Measurements from ENCODE around the gene C4BPB.
A peak's percentile ranks its signal among the peaks of the same experiment; 100 is the strongest.

C4BPB gene

DNA sequence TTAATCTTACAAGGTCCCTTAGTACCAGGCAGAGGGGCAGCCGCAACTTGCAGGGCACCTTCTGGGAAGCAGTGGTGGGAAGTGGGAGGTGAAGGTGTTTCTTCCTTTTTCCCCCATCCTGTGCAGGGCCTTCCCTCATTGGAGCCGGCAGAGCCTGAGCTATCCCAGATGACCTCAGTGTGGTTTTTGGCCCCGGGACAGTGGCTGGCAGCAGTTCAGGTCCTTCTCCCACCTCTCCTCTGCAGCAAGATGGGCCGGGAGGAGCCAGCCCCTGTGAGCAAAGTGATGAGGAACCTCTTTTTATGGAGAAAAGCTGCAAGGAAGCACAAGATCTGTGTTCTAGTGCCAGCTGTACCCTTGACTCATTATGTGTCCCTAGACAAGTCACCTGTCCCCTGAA lies 28.8 kb upstream of the C4BPB start:
- DNase-seq (ENCODE audit: low read depth in 2 of 2): no peak

DNA sequence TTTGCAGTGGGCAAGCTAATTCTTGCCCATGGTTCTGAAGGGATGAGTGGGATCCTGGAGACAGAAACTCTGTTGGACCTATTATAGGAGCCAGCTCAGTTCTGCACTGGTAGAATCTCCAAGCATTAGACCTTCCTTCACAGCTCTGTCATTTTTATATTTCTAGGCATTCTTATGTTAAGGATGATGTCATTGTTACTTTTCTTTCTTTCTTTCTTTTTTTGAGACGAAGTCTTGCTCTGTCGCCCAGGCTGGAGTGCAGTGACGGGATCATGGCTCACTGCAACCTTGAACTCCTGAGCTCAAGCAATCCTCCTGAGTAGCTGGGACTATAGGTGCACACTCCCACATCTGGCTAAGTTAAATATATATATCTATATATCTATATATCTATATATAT lies 28.1 kb upstream of the C4BPB start:
- DNase-seq (ENCODE audit: low read depth in 2 of 2): no peak

DNA sequence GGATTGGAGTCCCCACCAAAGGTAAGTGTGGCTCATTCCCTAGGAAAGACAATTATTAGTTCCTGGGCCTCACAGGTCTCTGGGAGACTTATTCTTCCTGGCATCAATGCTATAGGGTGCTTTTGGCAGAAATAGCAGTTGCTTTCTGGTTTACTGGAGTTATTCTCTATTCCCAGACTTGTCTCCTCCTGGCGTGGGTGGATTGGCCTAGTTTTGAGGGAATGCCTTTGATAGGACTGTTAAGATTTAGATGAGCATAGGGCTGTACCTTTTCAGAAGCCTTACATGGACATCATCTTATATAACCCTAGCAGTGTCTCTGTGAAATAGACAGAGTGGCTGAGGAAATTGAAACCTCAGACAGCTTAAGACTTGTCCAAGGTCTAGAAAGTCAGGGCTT lies 26.6 kb upstream of the C4BPB start:
- DNase-seq (ENCODE audit: low read depth in 2 of 2): no peak

DNA sequence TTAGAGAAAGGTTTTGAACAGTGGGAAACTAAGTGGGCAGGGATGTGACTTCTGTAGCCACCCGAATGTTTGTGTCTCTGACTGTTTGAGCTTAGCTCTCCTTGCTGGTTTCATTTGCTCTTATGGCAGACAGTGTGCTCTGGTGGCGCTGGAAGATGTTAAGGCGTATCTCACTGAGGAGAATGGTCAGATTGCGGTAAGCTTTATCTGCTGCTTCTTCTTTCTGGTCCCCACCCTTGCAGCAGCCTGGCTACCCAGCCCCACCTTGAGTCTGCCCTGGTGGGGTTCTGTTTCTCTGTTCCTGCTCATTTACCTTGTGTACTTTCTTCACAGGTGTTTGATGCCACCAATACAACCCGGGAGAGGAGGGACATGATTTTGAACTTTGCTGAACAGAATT lies 25.6 kb upstream of the C4BPB start:
- no peak for DNase-seq (ENCODE audit: low read depth in 2 of 2)

DNA sequence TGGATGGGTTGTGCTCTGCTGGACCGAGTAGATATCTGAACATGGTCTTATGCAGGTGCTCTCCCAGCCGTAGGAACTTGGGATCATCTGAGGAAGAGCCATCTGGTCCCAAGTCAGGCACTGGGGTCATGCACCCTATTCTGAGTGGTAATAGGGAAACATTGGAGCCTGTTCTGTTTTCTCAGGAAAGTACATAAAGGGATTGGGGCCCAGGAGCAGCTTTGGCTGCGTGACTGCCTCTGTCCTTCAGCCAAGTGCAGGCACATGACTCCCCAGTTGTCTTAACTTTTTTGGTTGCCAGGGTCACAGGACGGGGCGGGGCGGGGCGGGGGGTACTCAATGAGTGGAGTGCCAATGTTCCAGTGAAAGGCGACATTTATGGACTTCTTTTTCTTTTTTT lies 24.1 kb upstream of the C4BPB start:
- DNase-seq (ENCODE audit: low read depth in 2 of 2): no peak

DNA sequence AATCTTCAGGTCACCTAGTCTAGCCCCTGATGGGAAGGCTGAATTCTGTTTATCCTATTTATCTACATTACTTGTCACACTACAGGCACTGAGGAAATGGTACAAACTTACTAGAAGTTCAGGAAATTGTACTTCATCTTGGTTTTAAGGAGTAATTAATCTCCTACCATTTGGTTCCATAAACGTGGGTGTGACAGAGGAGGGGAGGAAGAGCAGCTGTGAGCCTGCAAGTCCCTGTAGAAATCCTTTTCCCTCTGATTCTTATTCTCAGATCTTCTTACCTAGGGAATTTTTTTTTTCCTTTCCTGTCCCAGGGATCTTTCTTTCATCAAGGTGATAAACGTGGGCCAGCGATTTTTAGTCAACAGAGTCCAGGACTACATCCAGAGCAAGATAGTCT lies 21.5 kb upstream of the C4BPB start:
- DNase-seq (ENCODE audit: low read depth in 2 of 2): no peak

DNA sequence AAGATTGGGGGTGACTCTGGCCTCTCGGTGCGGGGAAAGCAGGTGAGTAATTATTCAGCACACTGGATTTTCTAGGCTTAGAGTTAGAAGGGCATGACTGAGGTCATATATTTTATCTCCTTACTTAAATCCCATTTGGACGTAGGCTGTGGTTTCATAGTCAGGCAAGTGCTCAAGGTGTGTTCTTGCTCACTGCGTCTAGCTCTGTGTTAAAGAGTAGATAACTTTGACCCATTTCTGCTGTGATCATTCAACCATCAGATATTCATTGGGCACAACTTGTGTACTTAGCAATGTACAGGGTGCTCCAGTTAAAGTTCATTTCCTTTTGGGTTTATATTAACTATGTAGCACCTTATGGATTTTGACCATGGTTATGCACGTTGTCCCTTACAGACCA lies 21.0 kb upstream of the C4BPB start:
- DNase-seq (ENCODE audit: low read depth in 2 of 2): no peak

DNA sequence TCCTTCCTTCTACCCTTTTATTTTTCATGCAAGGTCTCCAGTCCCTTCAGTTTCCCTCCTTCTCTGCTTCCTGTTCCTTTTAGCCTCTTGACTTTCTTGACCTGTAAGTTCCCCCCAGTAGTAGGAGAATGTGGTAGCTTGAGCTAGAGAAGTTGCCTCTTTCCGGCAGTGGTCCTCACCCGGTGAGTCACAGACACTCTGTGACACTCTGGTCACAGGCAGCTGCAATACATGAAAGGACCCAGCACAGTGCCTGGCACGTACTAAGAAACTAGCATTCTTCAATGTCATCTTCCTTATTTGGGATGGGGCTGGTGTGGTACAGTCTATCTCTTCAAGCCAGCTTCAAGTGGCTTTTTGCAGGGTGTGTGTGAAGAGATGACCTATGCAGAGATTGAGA lies 19.6 kb upstream of the C4BPB start:
- no peak for DNase-seq (ENCODE audit: low read depth in 2 of 2)

DNA sequence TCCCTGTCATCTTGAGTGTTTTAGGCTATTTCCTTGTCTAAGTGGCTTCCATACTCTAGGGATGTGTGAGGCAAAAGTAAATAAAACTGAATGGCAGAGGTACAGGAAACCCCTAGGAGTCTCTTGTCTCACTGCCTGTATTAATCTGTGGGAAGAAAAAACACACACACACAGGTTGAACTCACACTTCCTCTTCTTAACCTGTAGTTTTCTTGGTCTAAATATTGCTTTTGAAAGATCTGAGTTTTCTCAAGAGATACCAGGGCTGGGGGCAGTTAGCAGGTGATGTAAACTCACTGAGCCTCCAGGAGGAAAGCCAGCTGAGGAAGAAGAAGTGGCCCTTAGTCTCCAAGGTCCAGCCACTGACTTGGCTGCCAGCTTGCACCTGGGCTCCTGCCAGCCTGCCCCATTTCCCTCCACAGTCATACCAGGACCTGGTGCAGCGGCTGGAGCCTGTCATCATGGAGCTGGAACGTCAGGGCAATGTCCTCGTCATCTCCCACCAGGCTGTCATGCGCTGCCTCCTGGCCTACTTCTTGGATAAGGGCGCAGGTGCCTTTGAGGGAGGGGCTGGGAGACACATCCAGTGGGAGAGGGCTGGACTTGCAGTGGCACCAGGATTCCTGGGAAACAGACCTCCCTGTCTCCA lies 18.7 kb upstream of the C4BPB start:
- no peak for DNase-seq (ENCODE audit: low read depth in 2 of 2)

DNA sequence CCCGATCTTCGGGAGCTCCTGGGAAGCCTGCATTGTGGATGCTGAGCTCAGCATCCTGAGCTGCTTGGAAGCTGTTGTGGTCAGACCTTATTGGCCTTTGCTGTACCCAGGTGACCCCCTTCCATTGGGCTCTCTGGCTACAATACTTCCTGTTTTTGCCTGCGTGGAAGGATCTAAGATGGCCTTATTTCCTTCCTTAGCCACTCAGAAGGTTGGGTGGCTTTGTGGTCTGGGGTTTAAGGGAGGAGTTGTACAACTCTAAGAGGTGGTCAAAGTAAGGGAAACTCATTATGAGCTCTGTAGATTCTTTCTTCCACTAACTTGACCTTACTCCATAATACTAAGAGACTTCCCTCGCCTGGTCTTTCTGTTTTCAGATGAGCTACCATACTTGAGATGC lies 17.8 kb upstream of the C4BPB start:
- DNase-seq (ENCODE audit: low read depth in 2 of 2): no peak

DNA sequence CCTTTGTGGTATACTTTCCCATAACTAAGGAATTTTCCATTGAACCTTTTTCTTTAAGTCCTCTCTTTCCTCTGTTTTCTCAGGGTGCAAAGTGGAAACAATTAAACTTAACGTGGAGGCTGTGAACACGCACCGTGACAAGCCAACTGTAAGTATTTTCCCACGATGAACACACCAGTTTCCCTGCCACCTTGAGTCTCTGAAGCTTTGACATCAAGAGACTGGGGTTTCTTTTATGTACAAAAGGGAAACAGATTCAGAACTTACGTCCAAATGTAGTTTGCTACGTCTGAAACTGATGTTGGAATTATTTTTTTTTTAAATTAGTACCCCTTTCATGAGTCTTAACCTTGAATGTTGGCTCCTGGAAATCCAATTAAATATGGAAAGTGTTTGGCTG lies 17.2 kb upstream of the C4BPB start:
- DNase-seq (ENCODE audit: low read depth in 2 of 2): no peak

DNA sequence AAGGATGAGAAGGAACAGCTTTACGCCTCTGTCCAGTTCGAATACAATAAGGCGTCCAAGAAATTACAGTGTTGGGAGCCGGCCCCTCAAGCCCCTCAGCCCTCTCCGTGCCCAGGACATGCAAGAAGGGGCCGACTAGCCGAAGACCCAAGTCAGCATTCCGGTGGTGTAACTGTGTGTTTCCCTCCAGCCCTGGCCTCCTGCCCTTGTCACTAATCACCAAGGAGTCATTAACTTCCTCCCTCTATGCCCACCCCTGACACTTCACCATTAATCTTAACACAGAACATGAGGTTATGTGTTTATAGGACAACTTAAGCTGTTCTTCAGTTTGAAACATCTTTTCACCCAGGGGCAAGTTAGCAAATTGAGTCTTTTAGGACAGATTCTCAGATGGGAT lies 16.4 kb upstream of the C4BPB start:
- no peak for DNase-seq (ENCODE audit: low read depth in 2 of 2)

DNA sequence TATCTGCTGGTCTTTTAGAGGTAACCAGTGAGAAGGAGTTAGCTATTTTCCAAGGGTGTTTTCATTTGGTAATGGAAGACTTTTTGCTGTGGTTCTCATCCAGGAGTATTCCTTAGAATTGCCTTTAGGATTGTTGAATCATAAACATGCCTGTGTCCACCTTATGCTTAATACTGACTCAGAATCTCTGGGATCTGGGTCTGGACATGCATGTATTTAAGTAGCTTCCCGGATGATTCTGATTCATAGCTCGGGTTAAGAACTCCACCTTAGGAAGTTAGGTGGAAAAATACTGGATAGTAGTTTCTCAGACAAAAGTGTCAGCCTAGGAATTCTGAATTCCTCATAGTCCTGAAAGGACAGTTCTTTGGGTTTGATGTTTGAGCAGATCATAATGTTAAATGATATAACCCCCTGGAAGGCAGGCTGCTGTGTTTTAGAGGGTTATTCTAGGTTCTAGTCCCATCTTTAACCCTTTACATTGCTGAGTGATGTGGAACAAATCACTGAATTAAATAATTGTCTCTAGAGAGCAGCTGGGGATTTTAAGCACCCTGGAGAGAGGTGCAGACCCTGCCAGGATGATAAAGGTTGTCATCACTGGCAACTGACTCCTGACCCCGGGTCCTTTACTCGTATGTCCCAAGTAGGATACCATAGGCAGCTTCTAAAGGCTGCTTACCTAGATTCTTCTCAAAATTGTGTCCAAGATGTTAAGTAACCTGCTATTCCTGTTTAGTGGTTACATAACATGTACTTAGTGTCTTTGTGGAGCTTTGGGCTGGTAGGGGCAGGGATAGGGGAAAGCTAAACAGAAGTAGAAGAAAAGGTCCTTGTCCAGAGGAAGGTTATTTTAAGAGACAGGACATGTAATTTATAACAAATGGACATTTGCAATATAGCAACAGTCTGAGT lies 14.5 kb upstream of the C4BPB start:
- DNase-seq (ENCODE audit: low read depth in 2 of 2): no peak

DNA sequence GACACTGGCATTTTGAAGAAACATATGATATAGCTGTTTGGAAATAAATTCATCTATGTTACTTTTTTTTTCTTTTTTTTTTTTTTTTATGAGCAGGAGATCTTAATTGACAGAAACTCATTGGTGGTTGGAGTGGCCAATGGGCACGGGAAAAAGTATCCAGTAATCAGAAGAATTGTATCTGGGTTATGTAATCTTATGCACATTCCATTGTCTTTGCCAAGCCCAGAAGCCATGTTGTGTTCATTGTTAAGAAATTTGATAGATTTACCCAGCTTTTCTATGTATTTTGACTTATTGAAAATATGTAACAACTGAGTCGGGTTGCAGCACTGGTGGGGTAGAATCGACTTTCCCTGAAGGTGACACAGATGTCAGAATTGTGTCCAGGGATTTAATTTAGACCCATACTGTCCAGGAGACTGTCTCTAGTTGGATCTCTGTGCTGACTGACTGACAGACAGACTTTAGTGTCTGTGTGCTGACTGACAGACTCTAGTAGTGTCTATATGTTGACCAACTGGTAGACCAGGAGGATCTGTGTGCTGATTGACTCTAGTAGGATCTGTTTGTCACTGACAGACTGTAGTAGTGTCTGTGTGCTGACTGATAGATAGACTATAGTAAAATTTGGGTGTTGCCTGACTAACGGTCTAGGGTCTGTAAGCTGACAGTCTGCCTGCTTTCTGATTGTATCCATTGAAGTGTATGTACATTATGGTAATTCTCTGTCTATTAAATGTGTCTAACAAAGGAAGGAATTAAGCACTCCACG lies 12.3 kb upstream of the C4BPB start:
- DNase-seq (ENCODE audit: low read depth in 2 of 2): no peak

DNA sequence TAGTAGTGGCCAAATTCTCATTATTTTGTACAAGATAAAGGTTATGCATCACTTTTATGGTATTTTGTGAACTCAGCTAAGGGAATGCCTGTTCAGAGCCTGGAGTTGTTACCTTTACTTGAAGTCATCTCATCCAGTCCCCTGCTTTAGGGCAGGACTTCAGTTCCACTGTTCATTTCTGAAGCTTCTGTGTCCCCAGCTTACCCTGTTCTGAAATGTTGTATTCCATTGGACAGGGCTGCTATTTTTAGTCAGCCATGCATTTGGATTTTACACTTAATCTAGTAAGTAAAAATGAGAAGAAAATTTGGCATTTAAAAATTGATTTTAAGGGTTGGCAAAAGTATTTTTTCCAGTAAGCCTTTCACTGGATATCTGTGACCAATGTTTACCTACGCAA lies 11.6 kb upstream of the C4BPB start:
- no peak for DNase-seq (ENCODE audit: low read depth in 2 of 2)

DNA sequence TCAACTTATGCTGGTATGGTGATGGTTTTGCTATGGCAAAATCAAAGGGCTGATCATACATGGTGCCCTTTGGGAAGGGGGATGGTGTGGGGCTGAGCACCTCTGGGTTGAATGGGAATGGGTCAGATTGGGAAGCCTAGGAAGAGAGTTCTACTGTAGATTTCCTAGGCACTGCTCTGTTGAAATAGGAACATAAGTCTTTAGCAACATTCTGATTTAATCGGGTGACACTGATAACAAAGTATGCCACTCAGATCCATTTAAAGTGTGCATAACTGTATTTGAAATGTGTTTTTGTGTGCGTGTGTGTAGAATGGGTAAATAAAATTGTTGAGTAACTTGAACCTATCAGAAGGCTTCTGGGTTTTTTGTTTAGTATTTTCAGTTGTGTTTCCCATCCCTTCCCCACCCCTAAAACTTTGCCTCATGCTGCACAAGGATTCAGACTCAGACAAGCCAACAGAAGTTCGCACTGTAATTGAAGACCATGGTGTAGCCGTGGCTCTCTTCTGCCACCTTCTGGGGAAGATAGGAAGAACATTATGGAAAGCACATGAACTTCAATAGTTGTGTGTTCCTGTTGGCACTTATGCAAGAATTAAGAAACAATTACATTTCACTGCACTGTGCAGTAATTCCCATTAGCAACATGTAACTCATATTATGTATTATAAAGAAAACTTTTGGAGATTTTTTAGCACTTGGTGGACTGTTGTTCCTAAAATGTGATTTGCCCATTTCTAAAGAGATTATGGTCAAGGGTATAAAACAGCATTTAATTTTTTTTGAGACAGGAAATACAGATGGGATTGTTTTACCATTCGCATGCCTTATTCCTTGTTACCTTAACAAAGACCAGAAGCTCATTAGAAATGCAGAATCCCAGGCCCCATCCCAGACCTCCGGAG lies 10.9 kb upstream of the C4BPB start:
- peak in 1 of 2 donors; percentile 34 for DNase-seq (ENCODE audit: low read depth in 2 of 2)

DNA sequence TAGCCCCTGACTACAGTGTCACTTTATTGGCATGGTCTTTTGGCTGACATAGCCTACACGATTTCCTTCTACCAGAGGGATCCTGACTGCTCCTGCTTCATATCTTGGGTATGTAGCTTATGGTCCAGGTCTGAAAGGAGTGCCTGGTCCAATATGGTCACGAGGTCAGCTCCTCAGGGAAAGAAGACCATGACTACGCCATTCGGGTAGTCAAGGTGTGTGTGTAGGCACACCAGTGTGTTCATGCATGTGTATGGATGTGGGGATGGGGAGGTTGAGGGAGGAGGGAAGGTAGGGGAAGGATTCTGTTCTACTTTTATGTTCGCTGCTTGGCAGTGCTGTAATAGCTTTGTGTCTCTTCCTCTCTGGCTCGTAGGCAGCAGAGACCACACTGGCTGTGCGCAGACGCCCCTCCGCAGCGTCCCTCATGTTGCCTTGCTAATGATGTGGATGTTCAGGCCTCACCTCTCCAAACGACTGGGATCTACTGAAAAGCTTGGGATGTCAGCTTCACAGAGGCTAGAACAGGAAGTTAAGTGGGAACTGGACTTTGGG lies 10.0 kb upstream of the C4BPB start:
- no peak for DNase-seq (ENCODE audit: low read depth in 2 of 2)

DNA sequence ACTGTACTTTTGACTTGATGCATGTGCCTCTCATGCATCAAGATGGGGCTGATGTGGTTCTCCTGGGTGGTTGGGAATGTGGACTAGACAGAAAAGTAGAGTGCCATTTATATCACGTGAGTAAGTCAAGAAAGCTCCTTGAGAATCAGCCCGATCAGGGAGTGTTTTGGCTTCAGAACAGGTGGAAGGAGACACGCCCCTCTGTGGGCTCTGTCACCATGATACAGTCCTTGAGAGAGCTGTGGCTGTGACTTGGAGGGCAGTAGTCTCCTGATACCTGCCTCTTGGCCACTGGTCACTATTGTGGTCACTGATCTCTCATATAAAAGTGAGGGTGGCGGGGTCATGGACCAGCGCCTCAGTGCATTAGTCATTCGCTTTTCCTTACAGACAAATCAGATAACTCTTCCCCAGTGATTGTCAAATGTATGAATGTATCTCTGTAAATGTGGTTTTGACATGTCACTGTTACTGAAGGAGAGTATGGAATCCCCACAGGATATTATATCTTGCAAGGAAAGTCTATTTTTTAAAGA lies 8.9 kb upstream of the C4BPB start:
- no peak for DNase-seq (ENCODE audit: low read depth in 2 of 2)

DNA sequence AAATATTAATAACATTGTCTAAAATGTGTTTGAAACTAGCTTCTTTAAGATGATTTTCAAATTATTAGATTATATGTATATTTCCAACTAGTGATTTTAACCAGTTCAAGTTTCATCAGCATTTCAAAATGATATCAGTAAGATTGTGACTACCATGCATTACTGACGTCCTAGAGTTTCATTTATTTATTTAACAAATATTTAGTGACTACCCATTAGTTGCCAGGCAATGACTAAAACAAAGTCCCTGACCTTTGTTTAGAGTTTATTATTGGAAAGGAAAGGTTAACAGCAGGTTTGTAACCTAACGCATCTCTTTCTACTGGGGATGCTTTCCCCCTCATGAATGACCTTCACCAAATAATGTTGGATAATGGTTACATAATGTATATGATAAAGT lies 7.6 kb upstream of the C4BPB start:
- DNase-seq (ENCODE audit: low read depth in 2 of 2): no peak

DNA sequence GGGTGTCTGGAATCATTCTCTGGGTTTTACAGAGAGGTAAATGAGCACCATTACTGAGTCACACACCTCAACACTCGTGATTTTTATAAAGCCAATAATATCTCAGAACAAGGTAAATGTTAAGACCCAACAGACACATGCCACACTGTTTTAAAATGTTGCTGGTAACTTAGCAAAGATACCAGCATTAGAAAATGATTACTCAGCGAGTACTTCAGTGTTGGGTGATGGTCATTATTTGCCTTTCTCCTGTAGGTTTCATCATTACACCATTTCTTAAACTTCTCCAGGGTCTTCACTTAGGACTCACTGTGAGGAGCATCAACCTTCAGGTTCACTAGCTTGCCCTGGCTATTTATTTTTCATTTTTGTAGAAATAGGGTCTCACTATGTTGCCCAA lies 6.9 kb upstream of the C4BPB start:
- DNase-seq (ENCODE audit: low read depth in 2 of 2): no peak

DNA sequence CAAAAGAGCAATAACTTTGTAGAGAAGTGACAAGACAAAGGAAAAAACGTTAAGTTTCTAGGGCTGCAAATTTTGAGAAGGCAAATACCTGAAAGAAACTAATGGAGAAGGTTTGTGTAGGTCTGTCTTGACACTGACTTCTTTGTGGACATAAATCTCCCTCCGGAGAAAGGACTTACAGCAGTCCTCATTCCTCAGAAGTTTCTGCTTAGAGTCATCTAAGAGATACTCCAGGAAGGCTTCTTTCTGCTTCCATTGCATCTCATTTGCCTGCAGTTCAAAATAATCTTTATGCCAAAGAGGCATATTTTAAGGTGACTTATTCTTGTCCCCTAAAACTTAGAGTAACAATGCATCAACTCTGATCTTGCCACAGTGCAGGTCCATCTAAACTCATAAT lies 4.4 kb upstream of the C4BPB start:
- DNase-seq (ENCODE audit: low read depth in 2 of 2): no peak

All from stimulated activated CD8-positive, alpha-beta memory T cell treated with anti-CD3 and anti-CD28 coated beads, Interleukin-15, amount 100 ng/mL, for 48 hours (primary cell).